ENCODE measurements around the gene APLP2. TPM values are rescaled to one million over a fixed set of nuclear protein-coding genes. Genes with fewer than 3 reads are reported as not detected.
"Not testable (repeated sequence)": the region's sequence is repeated elsewhere in the genome, so short reads cannot be mapped to it uniquely, and the experiment has no call there.

APLP2 gene
- total RNA-seq, 1 experiment from 2014 or later, result 345 TPM

- no peaks in the 10 kb centered on the region for H3K27me3 ChIP-seq (ENCODE audit: low read length)
- no TSS peak for BruUV-seq (replicated peaks)
- peaks cover 35% of the 10 kb centered on the region for H3K4me1 ChIP-seq (ENCODE audit: insufficient read depth, low read length)
- H3K4me3 ChIP-seq (ENCODE audit: low read length), result no peak overlapping the region
- peaks cover 6% of the 10 kb centered on the region for H3F3A ChIP-seq (ENCODE audit: low read length, unreplicated experiment)
- DNase-seq (no peak), ATAC-seq (no peak)
- TF ChIP-seq EZH2phosphoT487 (IDR thresholded peaks at IDR 0.05; ENCODE audit: borderline replicate concordance, low read length) (no peak), EZH2 (IDR thresholded peaks at IDR 0.05; ENCODE audit: low read length, unreplicated experiment) (no peak), CTCF (conservative IDR thresholded peaks at IDR 0.05; ENCODE audit: low read depth, low read length) (no peak)
- intact Hi-C loops (cut with micrococcal nuclease), result no loop called here
- no peak overlapping the region for H3K4me2 ChIP-seq (ENCODE audit: low read length)
- H3K9me2 ChIP-seq (replicated peaks; ENCODE audit: low read length), result no peaks in the 10 kb centered on the region
- peaks cover 37% of the 10 kb centered on the region for H4K20me1 ChIP-seq (ENCODE audit: low read length)
- ChIA-PET POLR2A (ENCODE audit: unreplicated experiment) (no interaction called here), CTCF (no interaction called here)
- H3K36me3 ChIP-seq (ENCODE audit: low read depth, low read length), result peaks cover 17% of the 10 kb centered on the region
- no peaks in the 10 kb centered on the region for H3K9me3 ChIP-seq (ENCODE audit: low read length)
- no peak overlapping the region for H3K9ac ChIP-seq (ENCODE audit: low read length)
- H2AFZ ChIP-seq (ENCODE audit: low read length), result no peak overlapping the region
- H3K79me2 ChIP-seq (ENCODE audit: low read length), result peaks cover 94% of the 10 kb centered on the region
- no peak overlapping the region for H3K27ac ChIP-seq (ENCODE audit: low read length)
Observed at GRCh38 chr11:130170345-130170744, 100.7 kb downstream of the APLP2 start.

GRCh38 chr11:130171534-130171933, 101.8 kb downstream of the APLP2 start:
- no peaks in the 10 kb centered on the region for H3K9me3 ChIP-seq (ENCODE audit: low read length)
- ChIA-PET POLR2A (ENCODE audit: unreplicated experiment) (no interaction called here), CTCF (no interaction called here)
- peaks cover 95% of the 10 kb centered on the region for H3K79me2 ChIP-seq (ENCODE audit: low read length)
- TF ChIP-seq EZH2phosphoT487 (IDR thresholded peaks at IDR 0.05; ENCODE audit: borderline replicate concordance, low read length) (no peak), CTCF (conservative IDR thresholded peaks at IDR 0.05; ENCODE audit: low read depth, low read length) (no peak), EZH2 (IDR thresholded peaks at IDR 0.05; ENCODE audit: low read length, unreplicated experiment) (no peak)
- H4K20me1 ChIP-seq (ENCODE audit: low read length), result peaks cover 32% of the 10 kb centered on the region
- intact Hi-C loops (cut with micrococcal nuclease), result no loop called here
- no peak overlapping the region for H3K9ac ChIP-seq (ENCODE audit: low read length)
- peaks cover 23% of the 10 kb centered on the region for H3K4me1 ChIP-seq (ENCODE audit: insufficient read depth, low read length)
- no peaks in the 10 kb centered on the region for H3K27me3 ChIP-seq (ENCODE audit: low read length)
- peaks cover 13% of the 10 kb centered on the region for H3K36me3 ChIP-seq (ENCODE audit: low read depth, low read length)
- BruUV-seq (replicated peaks), result no TSS peak
- H3K4me2 ChIP-seq (ENCODE audit: low read length), result no peak overlapping the region
- H3K9me2 ChIP-seq (replicated peaks; ENCODE audit: low read length), result no peaks in the 10 kb centered on the region
- no peaks in the 10 kb centered on the region for H3F3A ChIP-seq (ENCODE audit: low read length, unreplicated experiment)
- DNase-seq (no peak), ATAC-seq (no peak)
- H3K4me3 ChIP-seq (ENCODE audit: low read length), result no peak overlapping the region
- H3K27ac ChIP-seq (ENCODE audit: low read length), result no peak overlapping the region
- no peak overlapping the region for H2AFZ ChIP-seq (ENCODE audit: low read length)

- ATAC-seq; H3K27me3 ChIP-seq (ENCODE audit: low read length); H3K4me2 ChIP-seq (ENCODE audit: low read length); H3K27ac ChIP-seq (ENCODE audit: low read length); BruUV-seq (replicated peaks); H3F3A ChIP-seq (ENCODE audit: low read length, unreplicated experiment); POLR2A ChIA-PET (ENCODE audit: unreplicated experiment); H3K9ac ChIP-seq (ENCODE audit: low read length); H3K9me2 ChIP-seq (replicated peaks; ENCODE audit: low read length); H3K4me3 ChIP-seq (ENCODE audit: low read length); H2AFZ ChIP-seq (ENCODE audit: low read length); H3K9me3 ChIP-seq (ENCODE audit: low read length); DNase-seq; intact Hi-C loops (cut with micrococcal nuclease); CTCF ChIA-PET: not testable (repeated sequence)
- Histone ChIP-seq H3K4me1 (ENCODE audit: insufficient read depth, low read length) (peaks cover 18% of the 10 kb centered on the region), H4K20me1 (ENCODE audit: low read length) (peaks cover 32% of the 10 kb centered on the region), H3K36me3 (ENCODE audit: low read depth, low read length) (peaks cover 13% of the 10 kb centered on the region), H3K79me2 (ENCODE audit: low read length) (peaks cover 96% of the 10 kb centered on the region)
Observed at GRCh38 chr11:130172001-130172400, 102.3 kb downstream of the APLP2 start.
